H9 (cell line): ENCODE measurements around the gene LRRC8C. TPM values are rescaled to one million over a fixed set of nuclear protein-coding genes. Genes with fewer than 3 reads are reported as not detected.

Source experiments
- DNase-seq: peaks from one replicate; pipeline ENCODE4 v3.0.0-alpha.2; 2017
- H2AFZ ChIP-seq: one replicate; pipeline ENCODE4 v1.6.1; 2013; ENCODE audit warnings: mild to moderate bottlenecking, low read length, control low read depth, moderate library complexity
- H2AK5ac ChIP-seq: 2 replicates; pipeline ENCODE4 v1.6.1; 2013; ENCODE audit warnings: low read length, control low read depth, mixed read lengths; ENCODE audit not compliant: insufficient read length
- H2BK120ac ChIP-seq: one replicate; pipeline ENCODE4 v1.6.1; 2013; ENCODE audit warnings: low read depth, mild to moderate bottlenecking, low read length, control low read depth, inconsistent platforms; ENCODE audit not compliant: poor library complexity, severe bottlenecking
- H2BK12ac ChIP-seq: 2 replicates; pipeline ENCODE4 v1.6.1; 2013; ENCODE audit warnings: low read length, control low read depth, mixed read lengths, low read depth; ENCODE audit not compliant: insufficient read length
- H2BK15ac ChIP-seq: 2 replicates; pipeline ENCODE4 v1.6.1; 2013; ENCODE audit warnings: low read depth, low read length, control low read depth
- H2BK20ac ChIP-seq: one replicate; pipeline ENCODE4 v1.6.1; 2013; ENCODE audit warnings: low read depth, mild to moderate bottlenecking, low read length, control low read depth, inconsistent platforms; ENCODE audit not compliant: poor library complexity, severe bottlenecking
- H2BK5ac ChIP-seq: 2 replicates; pipeline ENCODE4 v1.6.1; 2013; ENCODE audit warnings: low read length, control low read depth, mixed read lengths; ENCODE audit not compliant: insufficient read length
- H3K14ac ChIP-seq: 2 replicates; pipeline ENCODE4 v1.6.1; 2013; ENCODE audit warnings: low read length, control low read depth; ENCODE audit not compliant: insufficient read depth
- H3K18ac ChIP-seq: 2 replicates; pipeline ENCODE4 v1.6.1; 2013; ENCODE audit warnings: low read depth, mild to moderate bottlenecking, mixed read lengths, low read length, control low read depth; ENCODE audit not compliant: insufficient read length
- H3K23ac ChIP-seq: 2 replicates; pipeline ENCODE4 v1.6.1; 2013; ENCODE audit warnings: low read length, control low read depth, mixed read lengths, low read depth; ENCODE audit not compliant: insufficient read length
- H3K23me2 ChIP-seq: 2 replicates; pipeline ENCODE4 v1.6.1; 2013; ENCODE audit warnings: low read depth, mild to moderate bottlenecking, mixed read lengths, low read length, control low read depth; ENCODE audit not compliant: insufficient read length, poor library complexity, severe bottlenecking
- H3K27ac ChIP-seq: 2 replicates; pipeline ENCODE4 v1.5.1; 2013; ENCODE audit warnings: low read length, control low read depth, mixed read lengths, low read depth; ENCODE audit not compliant: insufficient read length
- H3K27me3 ChIP-seq: 2 replicates; pipeline ENCODE4 v1.6.1; 2013; ENCODE audit warnings: low read length, control low read depth, inconsistent platforms; ENCODE audit not compliant: insufficient read depth
- H3K4ac ChIP-seq: 2 replicates; pipeline ENCODE4 v1.6.1; 2013; ENCODE audit warnings: low read depth, mild to moderate bottlenecking, control low read depth, inconsistent platforms, low read length, moderate library complexity
- H3K4me1 ChIP-seq: 2 replicates; pipeline ENCODE4 v1.6.1; 2013; ENCODE audit warnings: low read length, control low read depth, inconsistent platforms; ENCODE audit not compliant: insufficient read depth
- H3K4me2 ChIP-seq: 2 replicates; pipeline ENCODE4 v1.6.1; 2013; ENCODE audit warnings: low read length, control low read depth, mixed read lengths; ENCODE audit not compliant: insufficient read length, insufficient read depth
- H3K56ac ChIP-seq: 2 replicates; pipeline ENCODE4 v1.6.1; 2013; ENCODE audit warnings: low read depth, mild to moderate bottlenecking, mixed read lengths, low read length, control low read depth; ENCODE audit not compliant: insufficient read length
- H3K79me1 ChIP-seq: 2 replicates; pipeline ENCODE4 v1.6.1; 2013; ENCODE audit warnings: low read depth, mild to moderate bottlenecking, moderate library complexity, low read length, control low read depth, inconsistent platforms; ENCODE audit not compliant: insufficient read depth, poor library complexity, severe bottlenecking
- H3K79me2 ChIP-seq: 2 replicates; pipeline ENCODE4 v1.6.1; 2013; ENCODE audit warnings: low read length, control low read depth, inconsistent platforms; ENCODE audit not compliant: insufficient read depth
- H3K9ac ChIP-seq: 2 replicates; pipeline ENCODE4 v1.6.1; 2013; ENCODE audit warnings: low read length, control low read depth, mixed read lengths; ENCODE audit not compliant: insufficient read length; ENCODE audit errors: extremely low read depth
- H3K9me3 ChIP-seq: one replicate; pipeline ENCODE4 v1.6.1; 2013; ENCODE audit warnings: low read depth, low read length, inconsistent platforms; ENCODE audit not compliant: control insufficient read depth
- H3T11ph ChIP-seq: one replicate; pipeline ENCODE4 v1.6.1; 2013; ENCODE audit warnings: mild to moderate bottlenecking, low read length, control low read depth, inconsistent platforms
- H4K20me1 ChIP-seq: one replicate; pipeline ENCODE4 v1.6.1; 2013; ENCODE audit not compliant: control insufficient read depth, insufficient read length, insufficient read depth
- H4K5ac ChIP-seq: 2 replicates; pipeline ENCODE4 v1.6.1; 2013; ENCODE audit warnings: low read depth, mild to moderate bottlenecking, mixed read lengths, low read length, control low read depth; ENCODE audit not compliant: insufficient read length
- H4K8ac ChIP-seq: replicated peaks from 2 replicates; pipeline ENCODE4 v1.6.1; 2013; ENCODE audit warnings: low read length, control low read depth, mixed read lengths, low read depth; ENCODE audit not compliant: insufficient read length
- H4K91ac ChIP-seq: 2 replicates; pipeline ENCODE4 v1.6.1; 2013; ENCODE audit warnings: low read depth, mild to moderate bottlenecking, moderate library complexity, mixed read lengths, low read length, control low read depth; ENCODE audit not compliant: insufficient read length
- H3K27ac Mint-ChIP-seq, 3 experiments: 2 replicates in 2 of 3; 3 replicates in 1 of 3; pipeline ENCODE4 v1.8.0; 2020 to 2021; ENCODE audit warnings: mixed read lengths in 3 of 3, mild to moderate bottlenecking in 1 of 3, moderate library complexity in 1 of 3
- H3K27me3 Mint-ChIP-seq: 2 replicates; pipeline ENCODE4 v1.8.0; 2021; ENCODE audit warnings: low read depth, mild to moderate bottlenecking, moderate library complexity, mixed read lengths
- H3K36me3 Mint-ChIP-seq, 3 experiments: 2 replicates in 2 of 3; 3 replicates in 1 of 3; pipeline ENCODE4 v1.8.0; 2020 to 2021; ENCODE audit warnings: low read depth in 3 of 3, mixed read lengths in 3 of 3; ENCODE audit not compliant: insufficient read depth in 1 of 3
- H3K4me1 Mint-ChIP-seq, 2 experiments: 2 replicates each; pipeline ENCODE4 v1.8.0; 2020; ENCODE audit warnings: mixed read lengths in 2 of 2
- H3K4me3 Mint-ChIP-seq, 2 experiments: 2 replicates in 1 of 2; 3 replicates in 1 of 2; pipeline ENCODE4 v1.8.0; 2020 to 2021; ENCODE audit warnings: mild to moderate bottlenecking in 2 of 2, mixed read lengths in 2 of 2, moderate library complexity in 1 of 2
- H3K9me3 Mint-ChIP-seq, 2 experiments: 2 replicates in 1 of 2; 3 replicates in 1 of 2; pipeline ENCODE4 v1.8.0; 2020; ENCODE audit warnings: mild to moderate bottlenecking in 2 of 2, mixed read lengths in 2 of 2, moderate library complexity in 1 of 2
- total RNA-seq: library from RNA; stranded (reverse); gene quantifications from 2 replicates; pipeline ENCODE4 v1.2.1, GENCODE V29; 2021
- TF ChIP-seq, protein P1 (sequence below): fragments of 200-600 bp; sonication (generic); conservative IDR thresholded peaks from 3 replicates; pipeline ENCODE4 v1.8.0; 2021; ENCODE audit warnings: antibody characterized with exemption, mild to moderate bottlenecking

The LRRC8C gene
- total RNA-seq, 1 experiment from 2014 or later = 1.9 TPM

DNA sequence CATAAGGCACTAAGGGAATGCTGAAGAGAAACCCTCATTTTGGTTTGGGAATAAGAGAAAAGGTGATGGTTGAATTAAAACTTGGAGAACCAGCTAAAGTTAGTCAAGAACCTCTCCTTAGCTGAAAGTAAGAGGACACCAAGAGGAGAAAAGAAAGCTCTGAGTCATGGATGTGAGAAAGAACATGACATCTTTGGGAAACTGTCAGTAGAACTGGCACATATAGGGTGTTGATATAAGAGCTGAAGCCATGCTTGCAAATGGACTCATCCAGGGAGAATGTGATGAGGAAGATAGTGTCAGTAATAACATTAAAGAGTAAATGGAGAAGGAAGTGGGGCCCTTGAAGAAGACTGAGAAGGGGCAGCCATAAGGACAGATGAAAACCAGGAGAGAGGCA, 54.3 kb downstream of the LRRC8C start:
- Histone ChIP-seq H3K79me1 (no peaks in the 10 kb centered on the region), H4K8ac (no peak overlapping the region), H3T11ph (no peak overlapping the region), H2BK12ac (no peak overlapping the region), H4K91ac (no peak overlapping the region), H2AFZ (no peak overlapping the region), H3K9me3 (no peaks in the 10 kb centered on the region), H3K56ac (no peak overlapping the region), H2BK5ac (no peak overlapping the region), H3K4me2 (no peak overlapping the region), H3K14ac (no peak overlapping the region), H2BK20ac (no peak overlapping the region), H3K4me1 (no peaks in the 10 kb centered on the region; the same call in 1 of the 2 replicates), H3K23ac (no peak overlapping the region), H3K18ac (no peak overlapping the region), H4K5ac (no peak overlapping the region), H2BK15ac (no peak overlapping the region), H3K27ac (no peak overlapping the region), H3K4ac (no peak overlapping the region), H3K79me2 (no peaks in the 10 kb centered on the region), H2BK120ac (no peak overlapping the region), H3K27me3 (no peaks in the 10 kb centered on the region), H3K9ac (no peak overlapping the region), H3K23me2 (no peaks in the 10 kb centered on the region), H4K20me1 (no peaks in the 10 kb centered on the region), H2AK5ac (no peak overlapping the region)
- H3K27ac Mint-ChIP-seq = no peak overlapping the region
- TF ChIP-seq, protein P1, sequence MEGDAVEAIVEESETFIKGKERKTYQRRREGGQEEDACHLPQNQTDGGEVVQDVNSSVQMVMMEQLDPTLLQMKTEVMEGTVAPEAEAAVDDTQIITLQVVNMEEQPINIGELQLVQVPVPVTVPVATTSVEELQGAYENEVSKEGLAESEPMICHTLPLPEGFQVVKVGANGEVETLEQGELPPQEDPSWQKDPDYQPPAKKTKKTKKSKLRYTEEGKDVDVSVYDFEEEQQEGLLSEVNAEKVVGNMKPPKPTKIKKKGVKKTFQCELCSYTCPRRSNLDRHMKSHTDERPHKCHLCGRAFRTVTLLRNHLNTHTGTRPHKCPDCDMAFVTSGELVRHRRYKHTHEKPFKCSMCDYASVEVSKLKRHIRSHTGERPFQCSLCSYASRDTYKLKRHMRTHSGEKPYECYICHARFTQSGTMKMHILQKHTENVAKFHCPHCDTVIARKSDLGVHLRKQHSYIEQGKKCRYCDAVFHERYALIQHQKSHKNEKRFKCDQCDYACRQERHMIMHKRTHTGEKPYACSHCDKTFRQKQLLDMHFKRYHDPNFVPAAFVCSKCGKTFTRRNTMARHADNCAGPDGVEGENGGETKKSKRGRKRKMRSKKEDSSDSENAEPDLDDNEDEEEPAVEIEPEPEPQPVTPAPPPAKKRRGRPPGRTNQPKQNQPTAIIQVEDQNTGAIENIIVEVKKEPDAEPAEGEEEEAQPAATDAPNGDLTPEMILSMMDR = no peak
- no peaks in the 10 kb centered on the region for H3K27me3 Mint-ChIP-seq
- H3K36me3 Mint-ChIP-seq = no peaks in the 10 kb centered on the region
- H3K4me1 Mint-ChIP-seq = peaks cover 4% of the 10 kb centered on the region in 2 experiments
- no peak overlapping the region for H3K4me3 Mint-ChIP-seq
- no peak for DNase-seq
- no peaks in the 10 kb centered on the region for H3K9me3 Mint-ChIP-seq
